Activated CD4-positive, alpha-beta T cell treated with anti-CD3 and anti-CD28 coated beads for 24 hours (primary cell): ENCODE data around the gene UROC1.
"Not testable (repeated sequence)": the region's sequence is repeated elsewhere in the genome, so short reads cannot be mapped to it uniquely, and the experiment has no call there.

Experiments
- DNase-seq, 2 donors: peaks; one replicate each; pipeline ENCODE4 v3.0.0-alpha.2; 2020; ENCODE audit warnings: low read depth in 2 of 2

Gene UROC1

GRCh38 chr3:126547721-126548120 is 30.1 kb upstream of the UROC1 start:
- no peak for DNase-seq

- DNase-seq: no peak
Measured at GRCh38 chr3:126546549-126547239, 29.1 kb upstream of the UROC1 start.

- no peak for DNase-seq
Measured at GRCh38 chr3:126546013-126546412, 28.4 kb upstream of the UROC1 start.

GRCh38 chr3:126545544-126545943 is 28.0 kb upstream of the UROC1 start:
- no peak for DNase-seq

GRCh38 chr3:126544596-126545281 is 27.2 kb upstream of the UROC1 start:
- DNase-seq: no peak

GRCh38 chr3:126543457-126544061 is 26.0 kb upstream of the UROC1 start:
- DNase-seq: no peak

- DNase-seq: no peak
Measured at GRCh38 chr3:126542340-126543241, 25.0 kb upstream of the UROC1 start.

- no peak for DNase-seq
Measured at GRCh38 chr3:126541628-126542339, 24.2 kb upstream of the UROC1 start.

- DNase-seq: no peak
Measured at GRCh38 chr3:126540951-126541627, 23.5 kb upstream of the UROC1 start.

- no peak for DNase-seq
Measured at GRCh38 chr3:126540342-126540849, 22.8 kb upstream of the UROC1 start.

GRCh38 chr3:126539558-126540250 is 22.1 kb upstream of the UROC1 start:
- DNase-seq: no peak

GRCh38 chr3:126538966-126539365 is 21.4 kb upstream of the UROC1 start:
- DNase-seq: no peak

GRCh38 chr3:126538316-126538715 is 20.7 kb upstream of the UROC1 start:
- DNase-seq: no peak

GRCh38 chr3:126537730-126538281 is 20.2 kb upstream of the UROC1 start:
- no peak for DNase-seq

- no peak for DNase-seq
Measured at GRCh38 chr3:126537116-126537729, 19.6 kb upstream of the UROC1 start.

- no peak for DNase-seq
Measured at GRCh38 chr3:126536126-126536525, 18.6 kb upstream of the UROC1 start.

GRCh38 chr3:126535636-126536035 is 18.1 kb upstream of the UROC1 start:
- no peak for DNase-seq

GRCh38 chr3:126534716-126535115 is 17.1 kb upstream of the UROC1 start:
- DNase-seq: not testable (repeated sequence)

GRCh38 chr3:126533506-126533905 is 15.9 kb upstream of the UROC1 start:
- no peak for DNase-seq
